CD4-positive, alpha-beta T cell (primary cell): ENCODE results near the gene NT5DC4. TPM values are rescaled to one million over a fixed set of nuclear protein-coding genes. Genes with fewer than 3 reads are reported as not detected.

ENCODE experiments used
- ATAC-seq: fragments of 200-7000 bp; cut with Tn5 transposase; one replicate; pipeline ENCODE4 v1.10.0; 2022; ENCODE audit warnings: mild to moderate bottlenecking; ENCODE audit not compliant: poor library complexity
- CTCF ChIA-PET: fragments of 350-600 bp; sonication (Branson Sonifier 250); formaldehyde crosslinking; loops from one replicate; lab custom pipeline; 2021; ENCODE audit warnings: antibody characterized with exemption, inconsistent platforms; lab: Charles Lee
- POLR2A ChIA-PET: fragments of 350-600 bp; sonication (Branson Sonifier 250); formaldehyde crosslinking; loops from one replicate; lab custom pipeline; 2021; ENCODE audit warnings: antibody characterized with exemption, inconsistent platforms; lab: Charles Lee
- DNase-seq, 14 experiments: peaks; one replicate each; pipeline ENCODE4 v3.0.0-alpha.2; 2013 to 2020; ENCODE audit warnings: mixed read lengths in 2 of 14
- H3K27ac ChIP-seq, 2 donors: one replicate each; pipeline versions ENCODE4 v1.5.1 to v1.7.0; 2013; ENCODE audit warnings: low read length in 2 of 2, low read depth in 1 of 2, mild to moderate bottlenecking in 1 of 2
- H3K27me3 ChIP-seq, 2 experiments: 1 replicate in 1 of 2; 2 replicates in 1 of 2; pipeline versions ENCODE4 v1.6.1 to v1.7.0; 2013; ENCODE audit warnings: low read length in 2 of 2, control low read depth in 1 of 2, mild to moderate bottlenecking in 1 of 2, moderate library complexity in 1 of 2; ENCODE audit not compliant: insufficient read depth in 2 of 2, control insufficient read depth in 1 of 2
- H3K36me3 ChIP-seq: one replicate; pipeline ENCODE4 v1.6.1; 2013; ENCODE audit warnings: low read length, control low read depth; ENCODE audit not compliant: insufficient read depth
- H3K4me1 ChIP-seq: one replicate; pipeline ENCODE4 v1.6.1; 2013; ENCODE audit warnings: low read length, control low read depth; ENCODE audit not compliant: insufficient read depth
- H3K4me3 ChIP-seq: one replicate; pipeline ENCODE4 v1.5.1; 2013; ENCODE audit warnings: mild to moderate bottlenecking, low read length, moderate library complexity
- H3K9me3 ChIP-seq, 2 experiments: 1 replicate in 1 of 2; 2 replicates in 1 of 2; pipeline versions ENCODE4 v1.6.1 to v1.7.0; 2013; ENCODE audit warnings: low read length in 2 of 2, mild to moderate bottlenecking in 2 of 2, control low read depth in 1 of 2, moderate library complexity in 1 of 2; ENCODE audit not compliant: control insufficient read depth in 1 of 2, insufficient read depth in 1 of 2
- H3K27ac Mint-ChIP-seq: one replicate; pipeline ENCODE4 v1.8.0; 2020; ENCODE audit warnings: mixed read lengths
- H3K27me3 Mint-ChIP-seq: one replicate; pipeline ENCODE4 v1.8.0; 2021; ENCODE audit warnings: mixed read lengths
- H3K36me3 Mint-ChIP-seq: one replicate; pipeline ENCODE4 v1.8.0; 2021; ENCODE audit warnings: low read depth, mixed read lengths
- H3K4me1 Mint-ChIP-seq: one replicate; pipeline ENCODE4 v1.8.0; 2021; ENCODE audit warnings: low read depth, mixed read lengths
- H3K4me3 Mint-ChIP-seq: one replicate; pipeline ENCODE4 v1.8.0; 2020; ENCODE audit warnings: mild to moderate bottlenecking, mixed read lengths
- H3K9me3 Mint-ChIP-seq: one replicate; pipeline ENCODE4 v1.8.0; 2020; ENCODE audit warnings: mixed read lengths
- intact Hi-C, 2 experiments: fragments of 100-400 bp; cut with DNase I in 1 of 2; cut with micrococcal nuclease in 1 of 2; formaldehyde crosslinking; loops; one replicate each; pipeline versions ENCODE4 v1.15.1 to v1.9.0; 2023 to 2025; cut with DNase I, micrococcal nuclease
- total RNA-seq, 174 experiments: library from RNA in 2 of 174; stranded (reverse) in 2 of 174; gene quantifications; one replicate each; pipeline ENCODE4 v1.2.3 and lab custom pipeline; 2021 to 2026
- TF ChIP-seq, protein P1 (sequence below): fragments of 200-600 bp; IDR thresholded peaks from one replicate; pipeline ENCODE4 v1.8.0; 2022; ENCODE audit warnings: antibody characterized with exemption, mild to moderate bottlenecking

The NT5DC4 gene
- total RNA-seq, 2 experiments from 2014 or later: not detected

DNA sequence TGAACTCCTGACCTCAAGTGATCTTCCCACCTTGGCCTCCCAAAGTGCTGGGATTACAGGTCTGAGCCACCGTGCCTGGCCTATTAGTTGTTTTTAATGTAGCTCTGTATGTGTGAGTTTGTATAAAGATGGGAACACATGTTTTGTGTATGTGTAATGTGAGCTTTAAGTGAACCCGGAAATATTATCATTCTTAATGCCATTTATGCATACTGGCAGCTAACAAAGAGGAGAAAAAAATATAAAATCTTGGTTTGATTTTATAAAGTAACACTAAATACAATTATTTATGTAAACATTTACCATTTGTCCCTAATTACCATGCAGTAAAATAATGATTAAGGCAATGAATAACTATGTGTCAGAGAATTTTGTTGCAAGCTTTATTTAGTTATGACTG is 52.7 kb downstream of the NT5DC4 start:
- peaks cover 9% of the 10 kb centered on the region for H3K4me1 ChIP-seq
- Mint-ChIP-seq H3K4me1 (peaks cover 11% of the 10 kb centered on the region), H3K27me3 (peaks cover 8% of the 10 kb centered on the region), H3K9me3 (no peaks in the 10 kb centered on the region), H3K4me3 (no peak overlapping the region), H3K27ac (no peak overlapping the region), H3K36me3 (no peaks in the 10 kb centered on the region)
- ATAC-seq: no peak
- POLR2A ChIA-PET: interaction anchor here (0.6 to 0.7 kb wide), 2 partner anchors 11 to 282 kb away, joined by 3 read pairs; no protein-coding TSS in a partner anchor
- H3K27me3 ChIP-seq: no peaks in the 10 kb centered on the region
- no peaks in the 10 kb centered on the region for H3K9me3 ChIP-seq
- H3K27ac ChIP-seq: no peak overlapping the region
- no peaks in the 10 kb centered on the region for H3K36me3 ChIP-seq
- DNase-seq: no peak
- TF ChIP-seq, protein P1, sequence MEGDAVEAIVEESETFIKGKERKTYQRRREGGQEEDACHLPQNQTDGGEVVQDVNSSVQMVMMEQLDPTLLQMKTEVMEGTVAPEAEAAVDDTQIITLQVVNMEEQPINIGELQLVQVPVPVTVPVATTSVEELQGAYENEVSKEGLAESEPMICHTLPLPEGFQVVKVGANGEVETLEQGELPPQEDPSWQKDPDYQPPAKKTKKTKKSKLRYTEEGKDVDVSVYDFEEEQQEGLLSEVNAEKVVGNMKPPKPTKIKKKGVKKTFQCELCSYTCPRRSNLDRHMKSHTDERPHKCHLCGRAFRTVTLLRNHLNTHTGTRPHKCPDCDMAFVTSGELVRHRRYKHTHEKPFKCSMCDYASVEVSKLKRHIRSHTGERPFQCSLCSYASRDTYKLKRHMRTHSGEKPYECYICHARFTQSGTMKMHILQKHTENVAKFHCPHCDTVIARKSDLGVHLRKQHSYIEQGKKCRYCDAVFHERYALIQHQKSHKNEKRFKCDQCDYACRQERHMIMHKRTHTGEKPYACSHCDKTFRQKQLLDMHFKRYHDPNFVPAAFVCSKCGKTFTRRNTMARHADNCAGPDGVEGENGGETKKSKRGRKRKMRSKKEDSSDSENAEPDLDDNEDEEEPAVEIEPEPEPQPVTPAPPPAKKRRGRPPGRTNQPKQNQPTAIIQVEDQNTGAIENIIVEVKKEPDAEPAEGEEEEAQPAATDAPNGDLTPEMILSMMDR: no peak
- H3K4me3 ChIP-seq: no peak overlapping the region
- CTCF ChIA-PET: interaction anchor here (0.7 to 1.1 kb wide), 2 partner anchors 10 to 24 kb away, joined by 3 to 4 read pairs; no protein-coding TSS in a partner anchor
- intact Hi-C loops: no loop called here

DNA sequence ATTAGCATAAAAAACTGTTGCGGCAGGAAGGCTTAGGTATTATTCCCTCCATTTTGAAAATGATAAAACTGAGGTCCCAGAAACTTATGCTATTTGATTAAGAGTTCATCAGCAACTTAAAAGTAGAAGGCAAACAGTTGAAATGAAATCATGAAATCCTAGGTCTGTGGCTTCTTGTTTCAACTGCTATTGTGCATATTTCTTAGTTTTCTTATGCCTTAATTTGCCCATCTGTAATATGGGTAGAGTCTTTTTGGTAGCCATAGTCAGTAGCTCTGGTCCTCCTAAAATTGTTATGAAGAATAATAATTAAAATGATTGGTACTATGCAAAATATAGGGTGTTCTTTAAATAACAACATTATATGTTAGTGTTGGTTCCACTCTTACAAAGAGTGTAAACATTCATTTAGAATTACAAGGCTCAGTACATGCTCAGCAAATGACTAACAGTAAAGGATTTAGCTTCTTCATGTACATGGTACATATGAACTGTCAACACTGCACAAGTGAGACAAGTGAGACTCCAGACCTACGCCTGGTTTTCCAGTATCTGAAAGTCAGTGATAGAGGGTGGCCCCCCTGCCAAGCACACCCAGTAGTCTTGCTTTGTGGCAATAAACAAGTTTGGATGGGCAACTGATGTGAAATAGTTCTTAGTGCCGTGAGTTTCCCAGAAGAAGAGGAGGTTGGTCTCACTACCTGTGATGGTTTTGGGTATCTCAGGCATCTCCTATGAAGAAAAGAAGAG is 53.9 kb downstream of the NT5DC4 start:
- Mint-ChIP-seq H3K27ac (no peak overlapping the region), H3K36me3 (no peaks in the 10 kb centered on the region), H3K9me3 (no peaks in the 10 kb centered on the region), H3K4me3 (no peak overlapping the region), H3K27me3 (peaks cover 8% of the 10 kb centered on the region), H3K4me1 (peaks cover 11% of the 10 kb centered on the region)
- intact Hi-C loops: no loop called here
- Histone ChIP-seq H3K4me1 (peaks cover 9% of the 10 kb centered on the region), H3K36me3 (no peaks in the 10 kb centered on the region), H3K9me3 (no peaks in the 10 kb centered on the region), H3K4me3 (no peak overlapping the region), H3K27me3 (no peaks in the 10 kb centered on the region), H3K27ac (no peak overlapping the region)
- CTCF ChIA-PET: interaction anchor here (0.5 kb wide), 1 partner anchor 17 kb away, joined by 3 read pairs; no protein-coding TSS in a partner anchor
- ATAC-seq (no peak), DNase-seq (no peak)
- TF ChIP-seq, protein P1: no peak
- POLR2A ChIA-PET: no interaction called here

DNA sequence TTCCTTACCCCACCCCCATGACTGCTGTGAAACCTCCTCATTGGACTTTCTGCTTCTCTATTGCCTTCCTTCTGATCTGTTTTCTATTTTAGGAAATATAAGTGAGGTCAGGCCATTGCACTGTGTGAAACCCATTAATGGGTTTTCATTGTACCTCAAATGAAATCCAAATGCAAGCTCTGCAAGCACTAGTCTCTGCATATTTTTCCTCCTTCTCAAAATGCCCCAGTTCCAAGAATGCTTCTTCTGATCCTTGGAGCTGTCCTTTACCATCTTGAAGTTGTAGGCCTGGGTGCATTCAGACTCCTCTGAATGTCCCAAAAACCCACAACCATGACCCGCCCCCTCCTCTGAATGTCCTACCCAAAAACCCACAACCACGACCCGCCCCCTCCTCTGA is 55.3 kb downstream of the NT5DC4 start:
- ATAC-seq: no peak

More for the DNA sequence above, 55.3 kb downstream of the NT5DC4 start:
- no peaks in the 10 kb centered on the region for H3K36me3 Mint-ChIP-seq
- no peak overlapping the region for H3K4me3 Mint-ChIP-seq
- H3K4me3 ChIP-seq: no peak overlapping the region
- H3K9me3 Mint-ChIP-seq: no peaks in the 10 kb centered on the region
- H3K27ac Mint-ChIP-seq: no peak overlapping the region
- H3K4me1 ChIP-seq: peaks cover 9% of the 10 kb centered on the region
- no peak for DNase-seq
- H3K27ac ChIP-seq: no peak overlapping the region
- intact Hi-C loops: no loop called here
- TF ChIP-seq, protein P1: no peak
- no peaks in the 10 kb centered on the region for H3K36me3 ChIP-seq
- peaks cover 11% of the 10 kb centered on the region for H3K4me1 Mint-ChIP-seq
- H3K9me3 ChIP-seq: no peaks in the 10 kb centered on the region
- CTCF ChIA-PET: no interaction called here
- POLR2A ChIA-PET: no interaction called here
- H3K27me3 Mint-ChIP-seq: peaks cover 8% of the 10 kb centered on the region
- no peaks in the 10 kb centered on the region for H3K27me3 ChIP-seq
